HEK293 (cell line): ENCODE results near the gene PSTPIP2.

Source experiments
- CTCF ChIA-PET: fragments of 350-600 bp; formaldehyde crosslinking; extraction: SDS; loops from one replicate; lab custom pipeline; 2021; ENCODE audit warnings: antibody characterized with exemption; lab: Yijun Ruan, JAX
- POLR2A ChIA-PET: fragments of 300-600 bp; formaldehyde crosslinking; extraction: SDS; loops from one replicate; lab custom pipeline; 2020; ENCODE audit warnings: antibody characterized with exemption, inconsistent platforms; lab: Yijun Ruan, JAX
- H3K27ac ChIP-seq: fragments of 200-500 bp; sonication (Bioruptor generic); 2 replicates; pipeline ENCODE4 v1.5.1; 2014; ENCODE audit warnings: low read depth, low read length, control low read depth, inconsistent platforms; ENCODE audit errors: extremely low read depth
- H3K36me3 ChIP-seq, 2 experiments: fragments of 200-500 bp in 1 of 2; sonication (Bioruptor generic) in 1 of 2; 1 replicate in 1 of 2; 2 replicates in 1 of 2; pipeline ENCODE4 v1.5.1; 2014 to 2017; ENCODE audit warnings: inconsistent platforms in 2 of 2, low read length in 2 of 2; ENCODE audit not compliant: control insufficient read depth in 2 of 2, insufficient read depth in 1 of 2
- H3K4me1 ChIP-seq: fragments of 200-500 bp; sonication (Bioruptor generic); 2 replicates; pipeline ENCODE4 v1.5.1; 2014; ENCODE audit warnings: mild to moderate bottlenecking, low read length, inconsistent platforms; ENCODE audit not compliant: control insufficient read depth, insufficient read depth
- H3K4me3 ChIP-seq: 2 replicates; pipeline ENCODE4 v1.5.1; 2011; ENCODE audit warnings: low read depth, mild to moderate bottlenecking, control low read depth, low read length, moderate library complexity
- H3K9me3 ChIP-seq: fragments of 200-500 bp; sonication (Bioruptor generic); 2 replicates; pipeline ENCODE4 v1.5.1; 2014; ENCODE audit warnings: low read depth, low read length, inconsistent platforms; ENCODE audit not compliant: control insufficient read depth, insufficient read depth
- EGR2 ChIP-seq: fragments of 450-650 bp; formaldehyde crosslinking; IDR thresholded peaks from 2 replicates; pipeline ENCODE4 v1.5.1; 2016; ENCODE audit warnings: low read depth, missing biosample characterization, missing genetic modification characterization
- SALL2 ChIP-seq: fragments of 450-650 bp; formaldehyde crosslinking; IDR thresholded peaks from 2 replicates; pipeline ENCODE4 v1.5.0; 2017; ENCODE audit warnings: missing biosample characterization, mild to moderate bottlenecking, missing genetic modification characterization, borderline replicate concordance
- ZBTB17 ChIP-seq: fragments of 450-650 bp; formaldehyde crosslinking; IDR thresholded peaks from 2 replicates; pipeline ENCODE4 v1.5.1; 2016; ENCODE audit warnings: missing biosample characterization, missing genetic modification characterization
- ZFP37 ChIP-seq: fragments of 450-650 bp; formaldehyde crosslinking; IDR thresholded peaks from 2 replicates; pipeline ENCODE4 v1.5.1; 2016; ENCODE audit warnings: missing biosample characterization, missing genetic modification characterization
- ZFP69B ChIP-seq: fragments of 450-650 bp; formaldehyde crosslinking; IDR thresholded peaks from 2 replicates; pipeline ENCODE4 v1.5.1; 2016; ENCODE audit warnings: missing biosample characterization, missing genetic modification characterization
- ZNF23 ChIP-seq: fragments of 450-650 bp; formaldehyde crosslinking; IDR thresholded peaks from 2 replicates; pipeline ENCODE4 v1.5.1; 2016; ENCODE audit warnings: missing biosample characterization, missing genetic modification characterization, borderline replicate concordance
- ZNF501 ChIP-seq: fragments of 450-650 bp; formaldehyde crosslinking; IDR thresholded peaks from 2 replicates; pipeline ENCODE4 v1.5.1; 2016; ENCODE audit warnings: missing biosample characterization, missing genetic modification characterization
- ZNF521 ChIP-seq: fragments of 450-650 bp; formaldehyde crosslinking; IDR thresholded peaks from 2 replicates; pipeline ENCODE4 v1.5.1; 2017; ENCODE audit warnings: missing biosample characterization, mild to moderate bottlenecking, missing genetic modification characterization
- ZNF560 ChIP-seq: fragments of 450-650 bp; formaldehyde crosslinking; IDR thresholded peaks from 2 replicates; pipeline ENCODE4 v1.5.1; 2017; ENCODE audit warnings: missing biosample characterization, missing genetic modification characterization, borderline replicate concordance
- ZNF626 ChIP-seq: fragments of 450-650 bp; sonication (Bioruptor Pico); formaldehyde crosslinking; IDR thresholded peaks from 2 replicates; pipeline ENCODE4 v1.5.1; 2018; ENCODE audit warnings: missing biosample characterization, missing genetic modification characterization, inconsistent platforms
- TF ChIP-seq, protein P1 (sequence below): fragments of 450-650 bp; formaldehyde crosslinking; IDR thresholded peaks from 2 replicates; pipeline ENCODE4 v1.5.1; 2016; ENCODE audit warnings: missing biosample characterization, missing genetic modification characterization
- TF ChIP-seq, protein P2 (sequence below): fragments of 450-650 bp; formaldehyde crosslinking; IDR thresholded peaks from 2 replicates; pipeline ENCODE4 v1.5.1; 2017; ENCODE audit warnings: missing biosample characterization, mild to moderate bottlenecking, missing genetic modification characterization, moderate library complexity
- TF ChIP-seq, protein P3 (sequence below): fragments of 450-650 bp; IDR thresholded peaks from 2 replicates; pipeline ENCODE4 v1.5.1; 2018; ENCODE audit warnings: missing biosample characterization, mild to moderate bottlenecking, missing genetic modification characterization
- TF ChIP-seq, protein P4 (sequence below): fragments of 450-650 bp; formaldehyde crosslinking; IDR thresholded peaks from 2 replicates; pipeline ENCODE4 v1.5.0; 2017; ENCODE audit warnings: missing biosample characterization, missing genetic modification characterization, borderline replicate concordance
- TF ChIP-seq, protein P5 (sequence below): fragments of 450-650 bp; formaldehyde crosslinking; IDR thresholded peaks from 2 replicates; pipeline ENCODE4 v1.5.1; 2016; ENCODE audit warnings: missing biosample characterization, missing genetic modification characterization

PSTPIP2 gene

DNA sequence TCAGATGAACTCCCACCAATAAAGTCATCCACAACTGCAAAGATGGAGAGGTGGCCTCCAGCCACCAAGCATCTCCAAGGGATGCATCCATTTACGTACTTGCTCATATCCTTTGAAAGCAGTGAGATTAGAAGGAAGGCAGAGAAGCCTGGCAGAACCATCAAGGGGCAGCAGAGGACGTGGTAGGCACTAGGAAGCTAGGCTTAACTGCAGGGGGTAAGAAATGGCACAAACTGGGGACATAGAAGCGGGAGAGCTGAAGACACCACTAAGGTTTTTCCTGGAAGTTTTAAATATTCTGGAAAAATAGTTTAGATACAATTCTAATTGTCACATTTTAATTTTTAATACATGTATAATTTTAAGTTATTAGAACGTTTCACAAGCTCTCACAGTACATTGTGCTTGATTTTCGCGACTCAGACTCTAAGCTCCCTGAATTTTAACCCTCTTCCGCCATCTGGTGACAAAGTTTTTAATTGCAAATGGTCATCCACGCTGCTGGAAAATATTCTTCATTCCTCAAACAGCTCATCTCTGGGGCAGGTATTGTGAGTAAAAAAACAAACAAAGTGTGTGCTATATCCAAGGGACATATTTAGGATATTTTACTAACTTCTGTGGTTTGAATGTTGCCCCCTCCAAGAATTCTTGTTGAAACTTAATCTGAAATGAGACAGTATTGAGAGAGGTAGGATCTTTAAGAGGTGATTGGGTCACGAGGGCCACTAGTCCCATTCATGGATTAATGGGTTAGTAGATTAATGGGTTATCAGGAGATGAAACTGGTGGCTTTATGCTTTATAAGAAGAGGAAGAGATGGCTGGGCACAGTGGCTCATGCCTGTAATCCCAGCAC, 1.6 kb upstream of the PSTPIP2 start (continued):
- TF ChIP-seq, protein P1, sequence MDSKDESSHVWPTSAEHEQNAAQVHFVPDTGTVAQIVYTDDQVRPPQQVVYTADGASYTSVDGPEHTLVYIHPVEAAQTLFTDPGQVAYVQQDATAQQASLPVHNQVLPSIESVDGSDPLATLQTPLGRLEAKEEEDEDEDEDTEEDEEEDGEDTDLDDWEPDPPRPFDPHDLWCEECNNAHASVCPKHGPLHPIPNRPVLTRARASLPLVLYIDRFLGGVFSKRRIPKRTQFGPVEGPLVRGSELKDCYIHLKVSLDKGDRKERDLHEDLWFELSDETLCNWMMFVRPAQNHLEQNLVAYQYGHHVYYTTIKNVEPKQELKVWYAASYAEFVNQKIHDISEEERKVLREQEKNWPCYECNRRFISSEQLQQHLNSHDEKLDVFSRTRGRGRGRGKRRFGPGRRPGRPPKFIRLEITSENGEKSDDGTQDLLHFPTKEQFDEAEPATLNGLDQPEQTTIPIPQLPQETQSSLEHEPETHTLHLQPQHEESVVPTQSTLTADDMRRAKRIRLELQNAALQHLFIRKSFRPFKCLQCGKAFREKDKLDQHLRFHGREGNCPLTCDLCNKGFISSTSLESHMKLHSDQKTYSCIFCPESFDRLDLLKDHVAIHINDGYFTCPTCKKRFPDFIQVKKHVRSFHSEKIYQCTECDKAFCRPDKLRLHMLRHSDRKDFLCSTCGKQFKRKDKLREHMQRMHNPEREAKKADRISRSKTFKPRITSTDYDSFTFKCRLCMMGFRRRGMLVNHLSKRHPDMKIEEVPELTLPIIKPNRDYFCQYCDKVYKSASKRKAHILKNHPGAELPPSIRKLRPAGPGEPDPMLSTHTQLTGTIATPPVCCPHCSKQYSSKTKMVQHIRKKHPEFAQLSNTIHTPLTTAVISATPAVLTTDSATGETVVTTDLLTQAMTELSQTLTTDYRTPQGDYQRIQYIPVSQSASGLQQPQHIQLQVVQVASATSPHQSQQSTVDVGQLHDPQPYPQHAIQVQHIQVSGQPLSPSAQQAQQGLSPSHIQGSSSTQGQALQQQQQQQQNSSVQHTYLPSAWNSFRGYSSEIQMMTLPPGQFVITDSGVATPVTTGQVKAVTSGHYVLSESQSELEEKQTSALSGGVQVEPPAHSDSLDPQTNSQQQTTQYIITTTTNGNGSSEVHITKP: peak; percentile 79

DNA sequence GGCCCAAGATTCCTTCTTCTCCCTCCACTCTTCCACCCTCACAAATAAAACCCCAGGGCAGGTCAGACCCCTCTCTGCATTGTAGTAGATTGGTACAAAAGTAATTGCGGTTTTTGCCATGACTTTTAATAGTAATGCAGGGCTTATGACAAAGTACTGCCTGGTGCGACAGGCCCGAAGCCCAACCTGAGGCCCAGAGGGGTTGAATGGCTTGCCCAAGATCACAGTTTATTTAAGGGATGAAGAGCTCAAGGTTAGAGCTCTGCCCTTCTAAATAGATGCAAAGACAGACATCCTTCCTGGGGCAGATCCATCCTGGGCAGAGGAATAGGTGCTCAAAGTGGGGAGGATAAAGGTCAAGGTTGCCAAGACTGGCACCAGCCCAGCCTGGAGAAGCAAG, 899 bp upstream of the PSTPIP2 start:
- TF ChIP-seq, protein P2, sequence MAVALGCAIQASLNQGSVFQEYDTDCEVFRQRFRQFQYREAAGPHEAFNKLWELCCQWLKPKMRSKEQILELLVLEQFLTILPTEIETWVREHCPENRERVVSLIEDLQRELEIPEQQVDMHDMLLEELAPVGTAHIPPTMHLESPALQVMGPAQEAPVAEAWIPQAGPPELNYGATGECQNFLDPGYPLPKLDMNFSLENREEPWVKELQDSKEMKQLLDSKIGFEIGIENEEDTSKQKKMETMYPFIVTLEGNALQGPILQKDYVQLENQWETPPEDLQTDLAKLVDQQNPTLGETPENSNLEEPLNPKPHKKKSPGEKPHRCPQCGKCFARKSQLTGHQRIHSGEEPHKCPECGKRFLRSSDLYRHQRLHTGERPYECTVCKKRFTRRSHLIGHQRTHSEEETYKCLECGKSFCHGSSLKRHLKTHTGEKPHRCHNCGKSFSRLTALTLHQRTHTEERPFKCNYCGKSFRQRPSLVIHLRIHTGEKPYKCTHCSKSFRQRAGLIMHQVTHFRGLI (tag by site-specific recombination): peak; percentile 54; the same call in 1 of the 2 replicates
- TF ChIP-seq ZNF23 (tag by site-specific recombination): no peak
- H3K4me3 ChIP-seq: no peak overlapping the region
- H3K9me3 ChIP-seq: no peaks in the 10 kb centered on the region
- POLR2A ChIA-PET: interaction anchor here (0.5 to 0.9 kb wide), 2 partner anchors 24 to 80 kb away, joined by 3 read pairs; partner anchors contain the start of gene ATP5F1A
- H3K36me3 ChIP-seq: no peaks in the 10 kb centered on the region; a peak in 1 of 3 replicates
- CTCF ChIA-PET: interaction anchor here (0.8 to 3.7 kb wide), 33 partner anchors 11 to 464 kb away, joined by 3 to 48 read pairs (median 6); partner anchors contain the start of gene SLC14A1
- no peak overlapping the region for H3K27ac ChIP-seq
- H3K4me1 ChIP-seq: no peaks in the 10 kb centered on the region

DNA sequence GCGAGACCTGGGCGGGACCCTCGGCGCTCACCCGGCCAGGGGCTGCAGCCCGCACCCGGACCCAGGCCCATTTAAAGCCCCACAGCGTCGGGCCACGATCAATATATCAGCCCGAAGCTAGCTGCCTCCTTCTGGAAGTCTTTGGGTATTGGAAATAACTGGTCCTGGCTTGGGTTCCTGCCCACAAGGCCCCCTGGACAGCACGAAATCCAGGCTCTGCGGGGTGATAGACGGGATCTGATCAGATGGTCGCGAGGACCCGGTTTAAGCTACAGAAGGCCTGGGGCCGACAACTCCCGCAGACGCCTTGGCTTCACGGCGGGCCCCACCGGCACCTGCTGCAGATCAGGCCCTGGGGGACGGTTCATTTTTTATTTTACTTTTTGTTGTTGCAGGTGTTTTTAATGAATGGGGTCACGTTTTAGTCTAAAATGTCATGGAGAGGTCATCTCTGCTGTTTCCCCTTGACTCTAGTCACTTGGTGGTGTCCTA, 362 bp upstream of the PSTPIP2 start:
- Histone ChIP-seq H3K27ac (no peak overlapping the region; the same call in 1 of the 2 replicates), H3K36me3 (no peaks in the 10 kb centered on the region), H3K4me1 (no peaks in the 10 kb centered on the region), H3K4me3 (peak overlapping the region; percentile 65), H3K9me3 (no peaks in the 10 kb centered on the region)
- ChIA-PET CTCF (interaction anchor here (0.8 to 3.7 kb wide), 14 partner anchors 12 to 408 kb away, joined by 5 to 48 read pairs (median 8); no protein-coding TSS in a partner anchor), POLR2A (no interaction called here)
- TF ChIP-seq ZNF560 (tag by site-specific recombination) (no peak), EGR2 (tag by site-specific recombination) (no peak), ZBTB17 (tag by site-specific recombination) (peak; percentile 93; the same call in 1 of the 2 replicates), SALL2 (tag by site-specific recombination) (no peak), ZNF521 (no peak), ZFP37 (0 out of 2 replicates have a peak, but pooled peaks have one; percentile 53), ZNF626 (tag by site-specific recombination) (no peak), ZFP69B (peak; percentile 76), ZNF501 (0 out of 2 replicates have a peak, but pooled peaks have one; percentile 43)
- TF ChIP-seq, protein P3, sequence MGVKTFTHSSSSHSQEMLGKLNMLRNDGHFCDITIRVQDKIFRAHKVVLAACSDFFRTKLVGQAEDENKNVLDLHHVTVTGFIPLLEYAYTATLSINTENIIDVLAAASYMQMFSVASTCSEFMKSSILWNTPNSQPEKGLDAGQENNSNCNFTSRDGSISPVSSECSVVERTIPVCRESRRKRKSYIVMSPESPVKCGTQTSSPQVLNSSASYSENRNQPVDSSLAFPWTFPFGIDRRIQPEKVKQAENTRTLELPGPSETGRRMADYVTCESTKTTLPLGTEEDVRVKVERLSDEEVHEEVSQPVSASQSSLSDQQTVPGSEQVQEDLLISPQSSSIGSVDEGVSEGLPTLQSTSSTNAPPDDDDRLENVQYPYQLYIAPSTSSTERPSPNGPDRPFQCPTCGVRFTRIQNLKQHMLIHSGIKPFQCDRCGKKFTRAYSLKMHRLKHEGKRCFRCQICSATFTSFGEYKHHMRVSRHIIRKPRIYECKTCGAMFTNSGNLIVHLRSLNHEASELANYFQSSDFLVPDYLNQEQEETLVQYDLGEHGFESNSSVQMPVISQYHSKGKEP (tag by site-specific recombination): no peak
- TF ChIP-seq, protein P4, sequence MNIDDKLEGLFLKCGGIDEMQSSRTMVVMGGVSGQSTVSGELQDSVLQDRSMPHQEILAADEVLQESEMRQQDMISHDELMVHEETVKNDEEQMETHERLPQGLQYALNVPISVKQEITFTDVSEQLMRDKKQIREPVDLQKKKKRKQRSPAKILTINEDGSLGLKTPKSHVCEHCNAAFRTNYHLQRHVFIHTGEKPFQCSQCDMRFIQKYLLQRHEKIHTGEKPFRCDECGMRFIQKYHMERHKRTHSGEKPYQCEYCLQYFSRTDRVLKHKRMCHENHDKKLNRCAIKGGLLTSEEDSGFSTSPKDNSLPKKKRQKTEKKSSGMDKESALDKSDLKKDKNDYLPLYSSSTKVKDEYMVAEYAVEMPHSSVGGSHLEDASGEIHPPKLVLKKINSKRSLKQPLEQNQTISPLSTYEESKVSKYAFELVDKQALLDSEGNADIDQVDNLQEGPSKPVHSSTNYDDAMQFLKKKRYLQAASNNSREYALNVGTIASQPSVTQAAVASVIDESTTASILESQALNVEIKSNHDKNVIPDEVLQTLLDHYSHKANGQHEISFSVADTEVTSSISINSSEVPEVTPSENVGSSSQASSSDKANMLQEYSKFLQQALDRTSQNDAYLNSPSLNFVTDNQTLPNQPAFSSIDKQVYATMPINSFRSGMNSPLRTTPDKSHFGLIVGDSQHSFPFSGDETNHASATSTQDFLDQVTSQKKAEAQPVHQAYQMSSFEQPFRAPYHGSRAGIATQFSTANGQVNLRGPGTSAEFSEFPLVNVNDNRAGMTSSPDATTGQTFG (tag by site-specific recombination): no peak
- TF ChIP-seq, protein P5, sequence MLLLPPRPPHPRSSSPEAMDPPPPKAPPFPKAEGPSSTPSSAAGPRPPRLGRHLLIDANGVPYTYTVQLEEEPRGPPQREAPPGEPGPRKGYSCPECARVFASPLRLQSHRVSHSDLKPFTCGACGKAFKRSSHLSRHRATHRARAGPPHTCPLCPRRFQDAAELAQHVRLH: peak; percentile 62; the same call in 1 of the 2 replicates
- TF ChIP-seq, protein P1: peak; percentile 78
